ENCODE measurements around the gene WDR11. TPM values are rescaled to one million over a fixed set of nuclear protein-coding genes. Genes with fewer than 3 reads are reported as not detected.

WDR11 gene
- total and polyA plus RNA-seq, 8 donors, result 47.8 to 89.7 (median 79.9) TPM

DNA sequence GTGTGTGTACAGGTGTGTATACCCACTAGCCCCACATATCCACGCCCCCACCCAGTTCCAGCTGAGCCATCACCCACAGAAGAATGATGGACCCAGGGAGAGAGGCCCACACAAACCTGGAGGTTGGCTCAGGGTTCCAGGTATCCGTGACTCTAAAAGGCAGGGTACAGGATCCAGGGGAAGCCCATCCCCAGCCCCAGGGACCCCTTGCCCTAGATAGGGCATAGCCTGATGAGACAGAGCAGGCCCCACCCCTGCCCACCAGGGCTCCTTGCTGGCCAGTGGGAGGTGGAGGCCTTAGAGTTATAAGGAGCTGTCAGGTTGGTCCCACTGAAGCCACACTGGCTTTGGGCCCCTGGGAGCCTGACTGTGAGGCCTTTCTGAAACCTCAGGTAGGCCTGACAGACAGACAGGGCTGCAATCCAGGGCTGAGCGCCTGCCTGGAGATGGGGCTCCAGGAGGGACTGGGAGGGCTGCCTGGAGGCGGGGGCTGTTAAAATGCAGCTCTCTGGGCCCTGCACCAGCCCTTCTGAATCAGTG is 93.5 kb downstream of the WDR11 start:
- Histone ChIP-seq H3K27me3 (peaks cover 0 to 46% of the 10 kb centered on the region in 2 donors), H3K4me3 (no peak overlapping the region), H3K9me3 (no peaks in the 10 kb centered on the region), H3K36me3 (no peaks in the 10 kb centered on the region), H3K27ac (no peak overlapping the region), H3K4me1 (peaks cover 7 to 15% of the 10 kb centered on the region in 2 donors)
- intact Hi-C loops (cut with DNase I), result loop anchor here in 1 of 2 donors (10.0 kb wide), 3 partner anchors 660 to 960 kb away; no protein-coding TSS in a partner anchor
- peak in 1 of 4 donors; percentile 58 for DNase-seq
- ATAC-seq, result no peak
- TF ChIP-seq CTCF (IDR thresholded peaks at IDR 0.05), result no peak

- no peak for DNase-seq
- peaks cover 7 to 21% of the 10 kb centered on the region in 2 donors for H3K4me1 ChIP-seq
- H3K9me3 ChIP-seq, result no peaks in the 10 kb centered on the region
- TF ChIP-seq CTCF (IDR thresholded peaks at IDR 0.05), result no peak
- H3K27ac ChIP-seq, result no peak overlapping the region
- intact Hi-C loops (cut with DNase I), result loop anchor here in 1 of 2 donors (10.0 kb wide), 3 partner anchors 660 to 960 kb away; no protein-coding TSS in a partner anchor
- H3K27me3 ChIP-seq, result peaks cover 0 to 49% of the 10 kb centered on the region in 2 donors
- H3K36me3 ChIP-seq, result no peaks in the 10 kb centered on the region
- H3K4me3 ChIP-seq, result no peak overlapping the region
- no peak for ATAC-seq
Observed at GRCh38 chr10:120945182-120945581, 94.0 kb downstream of the WDR11 start.

DNA sequence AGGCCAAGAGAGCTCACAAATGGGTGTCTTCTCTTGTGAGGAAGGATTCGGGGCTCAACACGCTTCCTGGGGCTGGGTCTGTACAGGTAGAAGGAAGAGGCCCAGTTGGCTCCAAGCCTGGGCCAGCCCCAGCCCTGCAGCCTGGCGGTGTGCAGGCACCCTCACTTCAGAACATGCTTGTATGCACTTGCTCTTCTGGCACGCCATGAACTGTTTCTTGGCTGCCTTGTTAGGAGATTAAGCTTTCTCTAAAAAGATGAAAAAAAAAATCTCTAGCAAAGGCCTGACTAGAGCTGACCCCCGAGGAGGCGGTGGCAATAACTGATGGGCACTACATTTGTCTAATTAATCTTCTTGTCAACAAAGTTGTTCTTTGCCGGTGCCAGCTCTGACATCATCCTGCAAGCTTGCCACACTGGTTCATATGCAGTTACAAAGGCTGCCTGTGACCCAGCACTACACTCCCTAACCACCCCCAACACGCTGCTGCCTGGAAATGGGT is 94.7 kb downstream of the WDR11 start:
- no peaks in the 10 kb centered on the region for H3K36me3 ChIP-seq
- no peak overlapping the region for H3K4me3 ChIP-seq
- DNase-seq (peak in 1 of 4 donors; percentile 69), ATAC-seq (peak; percentile 53)
- no peak for TF ChIP-seq CTCF (IDR thresholded peaks at IDR 0.05)
- intact Hi-C loops (cut with DNase I), result loop anchor here in 1 of 2 donors (10.0 kb wide), 3 partner anchors 659 to 959 kb away; no protein-coding TSS in a partner anchor
- peaks cover 3 to 49% of the 10 kb centered on the region in 2 donors for H3K27me3 ChIP-seq
- H3K9me3 ChIP-seq, result no peaks in the 10 kb centered on the region
- H3K27ac ChIP-seq, result no peak overlapping the region
- peaks cover 7 to 22% of the 10 kb centered on the region in 2 donors for H3K4me1 ChIP-seq

DNA sequence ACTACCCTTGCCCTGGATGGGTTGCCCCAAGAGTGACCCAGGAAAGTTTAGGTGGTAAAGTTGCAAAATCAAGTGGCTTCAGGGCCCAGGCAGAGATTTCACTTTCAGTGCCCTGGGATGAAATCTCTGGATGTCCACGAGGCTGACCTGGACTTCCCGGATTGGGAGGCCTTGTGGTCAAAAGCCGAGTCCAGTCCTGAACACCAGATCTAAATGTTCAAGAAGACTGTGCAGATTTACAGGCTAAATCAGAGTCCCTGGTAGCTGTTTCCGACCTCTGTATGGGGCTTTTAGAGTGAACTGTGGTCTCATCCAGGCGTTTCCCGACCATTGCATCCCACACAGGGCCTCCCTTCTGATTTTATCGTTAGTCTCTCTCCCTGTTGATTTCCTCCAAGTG is 95.3 kb downstream of the WDR11 start:
- H3K27ac ChIP-seq, result no peak overlapping the region

More for the DNA sequence above, 95.3 kb downstream of the WDR11 start:
- Histone ChIP-seq H3K27me3 (peaks cover 5 to 52% of the 10 kb centered on the region in 2 donors), H3K9me3 (no peaks in the 10 kb centered on the region), H3K4me3 (no peak overlapping the region), H3K36me3 (no peaks in the 10 kb centered on the region), H3K4me1 (peaks cover 7 to 22% of the 10 kb centered on the region in 2 donors)
- no peak for ATAC-seq
- no peak for DNase-seq
- intact Hi-C loops (cut with DNase I), result loop anchor here in 1 of 2 donors (10.0 kb wide), 3 partner anchors 658 to 958 kb away; no protein-coding TSS in a partner anchor
- TF ChIP-seq CTCF (IDR thresholded peaks at IDR 0.05), result no peak

All from left lung (tissue), 10 donors.